Inflammatory macrophage treated with lipopolysaccharide for 4 hours (primary cell): ENCODE data around the gene ITK.
A peak's percentile ranks its signal among the peaks of the same experiment; 100 is the strongest.

ENCODE experiments used
- DNase-seq: peaks from one replicate; pipeline ENCODE4 v3.0.0-alpha.2; 2020

The ITK gene

GRCh38 chr5:157180374-157181264 lies at the start of gene ITK:
Gene ITK (plus strand): TSS chr5:157180840. CDS start chr5:157180978, 138 bp downstream.
- no peak for DNase-seq

GRCh38 chr5:157130925-157131324 lies 49.7 kb upstream of the ITK start:
- DNase-seq = peak; percentile 59

GRCh38 chr5:157132281-157132612 lies 48.4 kb upstream of the ITK start:
- no peak for DNase-seq

GRCh38 chr5:157137691-157138090 lies 42.9 kb upstream of the ITK start:
- DNase-seq = peak; percentile 60

GRCh38 chr5:157142317-157143126 lies 38.1 kb upstream of the ITK start, which contains the start of gene MED7:
Gene MED7 (minus strand): TSS chr5:157142865. CDS start chr5:157139431, 3,434 bp downstream.
- DNase-seq = peak; percentile 99

GRCh38 chr5:157143127-157143971 lies 37.3 kb upstream of the ITK start:
- DNase-seq = no peak

- peak; percentile 74 for DNase-seq
These were observed 31.7 kb upstream of the ITK start for GRCh38 chr5:157148734-157149615.

- DNase-seq = no peak
These were observed 29.6 kb upstream of the ITK start for GRCh38 chr5:157150995-157151394.

GRCh38 chr5:157155297-157155696 lies 25.3 kb upstream of the ITK start:
- no peak for DNase-seq

GRCh38 chr5:157157293-157157891 lies 23.2 kb upstream of the ITK start:
- no peak for DNase-seq

GRCh38 chr5:157159209-157159751 lies 21.4 kb upstream of the ITK start:
- DNase-seq = no peak

- DNase-seq = no peak
These were observed 20.6 kb upstream of the ITK start for GRCh38 chr5:157160001-157160400.

GRCh38 chr5:157161996-157162395 lies 18.6 kb upstream of the ITK start:
- no peak for DNase-seq

GRCh38 chr5:157162919-157163510 lies 17.6 kb upstream of the ITK start:
- DNase-seq = no peak

- no peak for DNase-seq
These were observed 16.1 kb upstream of the ITK start for GRCh38 chr5:157164521-157164920.

- no peak for DNase-seq
These were observed 15.4 kb upstream of the ITK start for GRCh38 chr5:157165261-157165660.

GRCh38 chr5:157165668-157166067 lies 15.0 kb upstream of the ITK start:
- no peak for DNase-seq

GRCh38 chr5:157166214-157167213 lies 14.1 kb upstream of the ITK start, which contains the start of gene GARIN3:
Gene GARIN3 (minus strand): TSS chr5:157166264. CDS start chr5:157166168, 96 bp downstream.
- no peak for DNase-seq

GRCh38 chr5:157167214-157167621 lies 13.4 kb upstream of the ITK start:
- DNase-seq = no peak
